HG03108 (cell line): ENCODE measurements around the gene HOMER1.
"Not testable (repeated sequence)": the region's sequence is repeated elsewhere in the genome, so short reads cannot be mapped to it uniquely, and the experiment has no call there.

Experiments used
- ATAC-seq: cut with Tn5 transposase; IDR thresholded peaks from one replicate; pipeline ENCODE4 v1.9.1; 2021; ENCODE audit warnings: moderate library complexity; ENCODE audit not compliant: unreplicated experiment

Gene HOMER1

DNA sequence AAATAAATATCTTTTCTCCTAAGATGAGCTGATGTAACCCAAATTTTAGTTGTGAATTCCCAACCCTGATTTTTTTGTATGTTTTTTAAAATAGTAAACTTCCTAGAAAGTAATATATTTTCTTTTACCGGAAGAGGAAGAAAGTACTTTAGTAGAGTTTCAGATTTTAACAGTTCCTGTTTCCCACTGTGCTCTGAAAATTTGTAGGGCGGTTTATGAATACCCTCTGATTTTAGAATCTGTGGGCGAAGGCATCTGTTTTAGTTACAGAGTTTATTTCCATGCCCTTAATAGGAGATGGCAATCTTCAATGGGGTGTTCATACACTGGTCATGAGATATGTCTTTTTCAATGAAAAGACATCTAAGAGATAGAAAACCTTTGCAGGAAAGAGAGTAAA, 3.7 kb upstream of the HOMER1 start:
- no peak for ATAC-seq

DNA sequence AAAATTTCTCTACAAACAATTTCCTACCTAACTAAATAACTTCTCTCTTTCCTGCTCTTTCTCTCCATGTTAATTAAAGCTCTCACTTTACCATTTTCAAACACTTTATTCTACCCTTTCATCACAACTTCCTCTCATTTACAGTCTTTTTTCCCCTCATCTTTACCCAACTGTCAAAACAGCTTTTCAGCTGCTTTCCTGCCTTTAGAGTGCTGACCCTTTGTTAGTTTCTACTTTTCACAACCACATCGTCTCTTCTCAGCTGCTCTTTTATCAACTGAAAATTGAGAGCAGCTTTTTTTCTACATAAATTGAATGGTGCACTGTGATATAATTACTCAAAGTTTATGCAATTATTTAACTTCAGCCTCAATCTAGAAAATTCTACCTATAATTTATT, 3.1 kb upstream of the HOMER1 start:
- no peak for ATAC-seq

DNA sequence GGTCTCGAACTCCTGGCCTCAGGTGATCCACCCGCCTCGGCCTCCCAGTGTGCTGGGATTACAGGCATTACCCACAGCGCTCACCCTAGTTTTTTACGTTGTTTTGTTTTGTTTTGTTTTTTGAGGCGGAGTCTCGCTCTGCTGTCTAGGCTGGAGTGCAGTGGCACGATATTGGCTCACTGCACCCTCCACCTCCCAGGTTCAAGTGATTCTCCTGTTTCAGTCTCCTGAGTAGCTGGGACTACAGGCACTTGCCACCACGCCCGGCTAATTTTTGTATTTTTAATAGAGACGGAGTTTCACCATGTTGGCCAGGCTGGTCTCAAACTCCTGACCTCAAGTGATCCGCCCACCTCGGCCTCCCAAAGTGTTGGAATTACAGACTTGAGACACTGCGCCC, 2.4 kb upstream of the HOMER1 start:
- ATAC-seq: not testable (repeated sequence)

DNA sequence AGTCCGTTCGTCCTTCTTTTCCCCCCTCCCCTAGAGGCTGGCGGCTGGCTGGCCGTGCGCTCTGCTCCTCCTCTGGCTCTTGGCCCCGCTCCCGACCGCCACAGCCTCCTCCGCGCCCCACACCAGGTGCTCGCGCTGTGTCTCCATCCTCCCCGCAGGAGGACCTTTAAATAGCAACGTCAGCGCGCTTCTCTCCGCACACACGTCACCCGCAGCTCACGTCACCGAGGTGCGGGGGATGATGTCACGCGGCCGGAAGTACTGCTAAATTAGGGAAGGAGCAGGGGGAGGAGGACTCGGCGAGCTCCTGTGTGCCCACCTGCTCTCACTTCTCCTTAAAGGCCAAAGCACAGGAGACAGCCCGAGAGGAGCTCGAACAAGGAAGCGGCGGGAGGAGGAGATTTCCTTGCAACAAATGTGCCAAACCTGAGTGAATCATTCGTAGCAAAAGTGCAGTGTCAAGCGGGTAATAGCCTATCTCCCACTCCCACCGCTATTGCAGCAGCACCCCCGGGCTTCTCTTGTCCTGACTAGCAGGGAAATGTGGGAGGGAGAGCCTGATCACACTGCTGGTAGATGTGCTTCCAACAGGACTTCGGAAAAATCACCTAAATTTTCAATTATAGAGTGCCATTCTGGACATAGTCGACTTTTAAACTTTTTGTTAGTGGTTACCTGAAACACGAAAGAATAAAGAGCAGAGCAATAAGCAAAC, 614 bp upstream of the HOMER1 start:
- ATAC-seq: peak; percentile 79

DNA sequence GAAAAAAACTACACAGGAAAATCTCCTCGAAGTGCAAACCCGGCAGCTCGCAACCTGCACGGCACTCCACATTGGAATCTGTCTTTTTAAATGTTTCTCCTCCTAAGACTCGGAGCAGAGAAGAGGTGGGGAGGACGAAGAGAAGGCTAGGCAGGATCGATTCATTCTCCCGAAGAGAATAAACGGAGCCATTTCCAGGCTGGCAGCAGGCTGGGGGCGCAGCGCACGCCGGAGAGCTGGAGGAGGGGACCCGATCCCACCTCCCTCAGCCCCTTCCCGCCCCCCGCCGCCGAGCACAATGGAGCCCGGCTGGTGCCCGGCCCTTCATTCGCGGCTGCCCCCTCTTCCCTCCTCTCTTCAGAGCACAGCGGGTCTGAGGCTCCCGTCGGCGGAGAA, 628 bp downstream of the HOMER1 start:
- ATAC-seq: no peak

DNA sequence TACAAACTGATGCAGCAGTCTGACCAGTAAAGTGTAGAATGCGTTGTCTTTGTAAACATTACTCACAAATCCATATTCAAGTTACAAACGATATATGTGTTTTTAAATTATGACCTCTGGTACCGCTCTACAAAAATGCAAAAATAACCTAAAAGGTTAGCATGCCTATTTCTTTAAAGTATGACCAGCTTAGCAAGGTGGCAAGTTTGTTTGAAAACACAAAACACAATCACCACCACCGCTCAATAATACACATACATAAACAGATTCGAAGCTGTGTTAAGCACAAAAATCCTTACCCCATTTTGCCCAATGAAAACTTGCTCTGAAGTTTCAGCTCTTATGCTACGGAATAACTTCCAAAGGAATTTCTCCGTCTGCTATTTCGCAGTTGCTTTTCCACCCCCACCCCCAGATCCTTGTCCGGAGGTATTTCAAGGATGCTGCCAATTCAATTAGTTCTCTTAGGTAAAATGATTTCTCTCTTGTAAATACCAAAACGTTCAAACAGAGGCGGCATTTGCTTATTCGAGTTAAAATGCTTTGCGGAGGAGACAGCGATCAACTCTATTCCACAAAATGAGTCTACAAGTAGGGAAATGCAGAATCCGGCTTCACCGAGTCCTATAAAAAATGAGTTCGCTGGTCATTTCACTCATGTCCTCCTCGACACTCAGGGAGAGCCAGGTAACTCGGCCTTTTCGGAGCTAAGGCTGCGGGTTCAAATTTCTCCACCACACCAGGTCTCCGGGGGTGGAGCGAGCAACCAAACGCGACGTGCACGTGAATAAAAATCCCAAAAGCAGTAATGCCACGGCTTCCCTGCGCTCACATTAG, 1.2 kb downstream of the HOMER1 start:
- ATAC-seq: no peak

DNA sequence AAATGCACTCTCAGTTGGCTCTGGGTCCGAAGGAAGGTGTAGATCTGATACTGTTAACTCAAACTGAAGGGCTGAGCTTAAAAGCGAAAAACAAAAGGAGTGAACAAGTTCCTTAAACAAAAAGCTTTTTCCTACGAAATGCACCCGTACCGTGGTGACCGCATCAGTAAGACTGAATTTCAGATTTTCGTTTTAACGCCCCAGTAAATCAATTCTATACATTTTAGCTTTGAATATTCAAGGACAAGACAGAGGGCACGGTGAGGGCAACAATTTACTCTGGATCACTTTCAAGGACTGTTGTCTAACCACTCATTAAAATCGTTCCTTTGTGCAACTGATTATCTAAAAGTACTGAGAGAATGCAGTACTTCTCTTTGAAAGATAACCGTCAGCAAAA, 1.9 kb downstream of the HOMER1 start:
- ATAC-seq: no peak

DNA sequence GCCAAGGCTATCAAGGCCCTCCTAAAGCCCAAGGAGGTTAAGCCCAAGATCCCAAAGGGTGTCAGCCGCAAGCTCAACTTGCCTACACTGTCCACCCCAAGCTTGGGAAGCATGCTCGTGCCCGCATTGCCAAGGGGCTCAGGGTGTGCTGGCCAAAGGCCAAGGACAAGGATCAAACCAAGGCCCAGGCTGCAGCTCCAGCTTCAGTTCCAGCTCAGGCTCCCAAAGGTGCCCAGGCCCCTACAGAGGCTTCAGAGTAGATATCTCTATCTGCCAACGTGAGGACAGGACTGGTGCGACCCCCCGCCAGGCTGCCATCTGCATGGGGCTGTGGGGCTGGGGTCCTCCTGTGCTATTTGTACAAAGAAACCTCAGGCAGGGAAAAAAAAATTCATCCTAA, 3.3 kb downstream of the HOMER1 start:
- no peak for ATAC-seq

DNA sequence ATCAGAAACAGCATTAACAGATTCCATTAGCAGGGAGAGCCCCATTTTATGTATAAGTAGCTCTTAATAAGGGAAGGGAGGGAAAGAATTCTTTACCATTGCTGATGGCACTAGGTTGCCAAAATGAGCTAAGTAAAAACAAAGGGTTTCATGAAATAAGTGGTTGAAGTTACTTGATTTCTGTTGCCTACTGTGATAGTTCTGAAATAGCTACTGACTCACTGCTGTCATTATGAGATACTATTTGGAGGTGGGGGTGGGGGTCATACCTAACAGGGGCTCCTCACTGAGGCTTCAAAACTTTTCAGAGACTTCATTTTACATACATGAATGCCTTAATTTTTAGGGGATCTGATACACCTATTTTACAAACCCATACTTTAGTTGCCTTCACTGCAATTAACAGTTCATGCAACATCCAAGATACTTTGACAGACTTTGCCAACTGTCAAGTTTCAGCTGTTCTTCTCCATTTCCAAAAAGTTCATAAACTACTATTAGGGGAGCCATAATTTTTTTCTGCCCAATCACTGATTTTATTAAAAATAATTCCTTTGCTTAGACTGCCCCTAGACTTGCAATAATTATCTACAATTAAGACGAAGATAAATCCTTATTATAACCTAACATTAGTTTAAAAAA, 4.6 kb downstream of the HOMER1 start:
- no peak for ATAC-seq

DNA sequence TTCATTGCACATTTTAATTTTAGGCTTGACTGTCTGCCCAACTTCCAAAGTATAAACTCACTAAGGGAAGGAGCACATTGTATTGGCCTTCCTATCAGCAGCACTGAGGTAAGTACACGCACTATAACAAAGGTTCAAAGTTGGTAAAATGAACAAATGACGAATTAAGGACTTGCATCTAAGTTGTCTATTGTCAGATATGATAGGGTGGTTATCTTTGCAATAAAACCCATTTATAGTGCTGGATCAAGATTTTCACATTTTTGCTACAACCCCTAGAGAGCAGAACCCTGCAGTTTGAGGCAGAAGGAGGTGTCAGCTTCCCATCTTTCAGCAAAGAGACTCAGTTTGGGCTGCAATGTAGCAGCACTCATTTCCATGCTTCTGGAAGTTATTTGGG, 5.1 kb downstream of the HOMER1 start:
- no peak for ATAC-seq

DNA sequence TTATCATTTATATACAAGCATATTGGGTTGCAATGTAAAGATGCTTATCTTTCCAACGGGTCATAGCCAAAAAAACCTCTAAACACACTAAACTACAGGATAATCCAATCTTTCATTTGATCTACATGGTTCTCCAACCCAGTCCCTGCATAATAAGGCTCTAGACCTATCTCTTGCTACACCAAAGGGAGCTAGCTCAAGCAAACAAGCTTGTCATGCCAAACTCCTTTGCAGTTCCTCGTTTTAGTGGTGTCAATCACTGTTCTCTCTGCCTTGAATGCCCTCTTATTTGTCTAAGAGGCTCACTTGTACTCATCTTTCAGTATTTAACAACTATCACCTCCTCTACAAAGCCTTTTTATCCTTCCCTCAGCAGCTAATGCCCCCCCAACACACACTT, 5.6 kb downstream of the HOMER1 start:
- ATAC-seq: no peak

DNA sequence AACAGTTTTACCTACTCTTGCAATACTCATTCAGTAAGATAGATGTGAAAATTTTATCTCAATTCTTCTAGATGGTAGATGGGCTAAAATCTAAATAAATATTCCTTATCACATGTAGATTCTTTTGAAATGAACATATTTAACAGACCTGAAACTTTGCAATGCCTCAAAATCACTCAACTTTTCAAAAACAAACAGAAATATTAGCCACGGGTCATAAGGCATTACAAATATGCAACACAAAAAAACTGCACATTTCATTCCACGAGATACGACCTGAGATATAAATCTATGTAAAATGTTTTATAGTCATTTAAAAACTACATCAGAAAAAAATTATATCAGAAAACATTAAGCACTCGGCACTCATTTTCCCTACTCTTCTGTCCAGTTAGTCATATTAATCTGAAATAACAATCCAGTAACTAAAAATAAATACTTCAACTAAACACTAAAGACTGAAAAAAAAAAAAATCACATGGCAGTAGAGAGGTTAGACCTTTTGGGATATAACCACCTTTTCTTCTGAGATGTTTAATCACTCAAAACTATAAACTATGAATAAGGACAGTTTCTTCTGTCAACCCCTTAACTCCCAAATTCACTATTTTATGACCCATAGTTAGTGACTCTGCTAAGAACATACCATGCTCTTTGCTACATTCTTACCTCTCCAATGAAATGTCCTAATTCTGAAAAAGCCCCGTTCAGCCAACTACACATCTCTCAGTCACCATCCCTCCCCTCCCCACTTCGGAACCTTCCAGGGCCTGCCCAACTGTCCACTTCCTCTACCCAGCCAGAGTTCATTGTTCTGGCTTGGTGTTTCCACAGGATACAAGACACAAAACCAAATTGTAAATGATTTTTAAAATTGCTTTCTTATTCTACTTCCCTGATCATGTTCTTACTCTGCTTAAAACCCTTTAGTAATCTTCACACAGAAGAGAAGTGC, 6.4 kb downstream of the HOMER1 start:
- no peak for ATAC-seq

DNA sequence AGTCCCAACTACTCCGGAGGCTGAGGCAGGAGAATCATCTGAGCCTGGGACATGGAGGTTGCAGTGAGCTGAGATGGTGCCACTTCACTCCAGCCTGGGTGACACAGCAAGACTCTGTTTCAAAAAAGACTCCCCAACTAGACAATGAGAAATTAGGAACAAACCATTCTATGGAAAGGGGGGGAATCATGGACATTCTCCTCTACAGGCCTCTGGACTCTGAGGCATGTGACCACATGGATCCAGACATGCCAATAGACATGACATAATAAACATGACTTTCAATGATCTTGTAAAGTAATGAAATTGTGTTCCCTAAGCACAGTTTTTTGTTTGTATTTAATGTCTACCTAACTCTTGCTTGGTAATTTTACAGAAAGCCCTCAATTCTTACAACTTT, 8.8 kb downstream of the HOMER1 start:
- no peak for ATAC-seq

DNA sequence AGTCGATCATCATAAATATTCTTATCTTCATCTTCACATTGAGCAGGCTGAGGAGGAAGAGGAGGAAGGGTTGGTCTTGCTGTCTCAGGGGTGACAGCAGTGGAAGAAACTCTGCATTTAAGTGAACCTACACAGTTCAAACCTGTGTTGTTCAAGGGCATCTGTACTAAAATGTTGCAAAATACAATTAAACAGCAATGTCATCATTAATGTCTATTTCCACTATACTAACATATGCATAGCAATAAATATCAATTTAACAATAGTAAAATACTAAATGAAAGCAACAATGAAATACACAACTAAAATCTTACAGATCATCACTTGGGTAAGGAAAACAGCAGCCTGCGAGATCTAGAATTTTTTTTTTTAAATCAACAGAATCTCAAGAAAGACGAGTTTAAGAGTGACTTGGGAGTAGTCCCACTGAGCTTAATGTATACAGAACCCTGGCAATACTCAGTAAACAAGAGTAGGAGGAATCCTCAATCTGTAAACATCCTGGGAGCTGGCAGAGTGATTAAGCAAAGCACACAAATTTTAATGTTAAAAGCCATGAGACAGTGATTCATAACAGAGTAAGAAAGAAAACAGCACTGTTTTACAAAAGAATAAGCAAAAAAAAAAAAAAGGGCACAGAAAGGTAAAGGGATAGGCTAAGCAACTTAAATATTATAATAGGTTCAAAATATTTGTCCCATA, 10.0 kb downstream of the HOMER1 start:
- no peak for ATAC-seq

DNA sequence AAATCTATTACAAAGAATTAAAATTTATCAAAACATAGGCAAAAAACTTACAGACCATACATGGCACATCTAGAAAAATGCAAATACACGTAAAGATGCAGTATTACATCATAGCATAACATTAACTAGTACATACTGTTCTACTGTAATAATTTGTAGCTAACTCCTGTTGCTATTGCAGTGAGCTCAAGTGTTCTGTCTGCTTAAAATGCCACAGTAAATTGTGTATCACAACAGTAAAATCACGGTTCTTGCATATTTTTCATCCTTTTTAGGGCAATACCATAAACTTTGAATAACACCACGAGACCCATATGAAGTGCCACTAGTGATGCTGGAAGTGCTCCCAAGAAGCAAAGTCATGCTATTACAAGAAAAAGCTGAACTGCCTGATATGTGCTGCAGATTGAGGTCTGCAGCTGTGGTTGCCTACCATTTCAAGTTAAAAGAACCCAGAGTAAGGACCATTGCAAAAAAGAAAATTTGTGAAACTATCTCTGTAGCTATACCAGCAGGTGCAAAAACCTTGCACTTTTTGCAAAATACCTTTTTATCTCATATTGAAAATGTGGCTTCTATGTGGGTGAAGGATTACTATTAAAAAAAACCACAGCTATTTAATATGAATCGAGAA, 14.2 kb downstream of the HOMER1 start:
- ATAC-seq: no peak

DNA sequence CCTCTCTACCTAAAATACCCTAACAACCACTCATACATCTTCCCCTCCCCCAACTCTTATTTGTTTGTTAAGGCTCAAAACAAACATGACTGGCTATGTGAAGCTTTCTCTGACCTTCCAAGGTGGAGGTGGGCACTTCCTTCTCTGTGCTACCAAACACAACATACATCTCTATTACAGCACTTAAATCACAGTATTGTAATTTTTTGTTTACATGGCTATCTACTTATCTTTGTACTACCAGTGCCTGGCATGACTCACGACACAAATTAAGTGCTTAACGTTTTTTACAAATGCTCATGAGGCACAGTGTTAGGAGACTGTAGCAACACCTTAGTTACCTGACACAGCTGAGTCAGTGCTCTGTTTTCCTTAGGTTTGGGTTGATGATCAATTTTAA, 18.6 kb downstream of the HOMER1 start:
- ATAC-seq: no peak

DNA sequence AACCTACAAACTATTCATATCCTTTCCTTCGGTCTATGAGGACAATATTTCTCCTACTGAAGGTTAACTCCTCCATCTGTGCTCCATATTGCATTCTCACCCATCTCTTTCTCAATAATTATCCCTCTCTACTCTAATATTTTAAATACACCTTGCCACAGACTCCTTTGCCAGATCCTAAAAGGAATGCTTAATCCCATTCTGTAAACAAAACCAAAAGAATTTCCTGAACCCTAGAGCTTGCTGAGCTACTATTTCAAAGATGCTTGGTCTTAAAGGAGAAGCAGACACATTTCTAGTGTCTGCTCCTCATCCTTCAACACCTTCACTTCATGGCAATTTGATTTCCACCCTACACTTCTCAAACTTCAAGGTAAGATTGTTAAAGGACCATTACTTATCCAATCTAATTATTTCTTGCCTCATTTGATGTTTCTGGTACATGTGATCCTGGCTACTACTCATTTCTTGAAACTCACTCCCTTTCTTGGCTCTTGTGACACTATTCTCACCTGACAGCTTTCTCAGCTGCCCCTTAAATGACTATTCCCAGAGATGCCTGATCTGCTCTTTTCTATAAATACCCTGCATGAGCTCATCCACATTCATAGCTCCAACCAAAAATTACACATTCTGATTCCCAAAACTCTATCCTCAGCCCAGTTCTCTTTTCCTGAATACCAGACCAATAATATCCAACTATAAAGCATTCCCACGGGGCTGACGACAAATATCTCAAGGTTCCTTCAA, 20.2 kb downstream of the HOMER1 start:
- ATAC-seq: no peak

DNA sequence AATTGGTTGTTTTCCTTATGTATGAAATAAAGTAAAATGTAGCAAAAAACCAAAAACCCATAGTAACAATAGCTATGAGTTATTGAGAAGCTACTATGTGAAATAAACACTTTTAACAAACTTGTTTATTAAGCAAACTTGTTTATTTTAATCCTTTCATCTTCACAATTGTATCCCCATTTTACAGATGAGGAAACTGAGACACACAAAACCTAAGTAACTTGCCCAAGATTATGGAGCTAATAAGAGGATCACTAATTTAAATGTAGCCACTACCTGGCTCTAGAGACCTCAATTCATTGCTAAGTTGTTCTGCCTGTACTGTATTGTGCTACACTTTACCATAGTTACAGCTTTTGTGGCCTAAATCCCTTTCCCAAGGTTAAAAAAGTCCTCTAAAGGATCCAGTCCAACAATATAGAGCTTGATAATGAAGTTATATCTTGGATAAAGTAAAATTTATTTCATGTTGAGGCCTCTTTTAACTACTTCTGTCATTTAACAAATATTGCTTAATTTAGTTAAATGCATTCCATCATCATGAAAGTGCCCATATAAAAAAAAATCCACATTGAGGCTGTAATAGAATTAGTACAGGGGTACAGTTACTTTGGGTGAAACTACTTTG, 22.1 kb downstream of the HOMER1 start:
- ATAC-seq: no peak
